Lower leg skin (tissue), 4 donors: Measurements from ENCODE around the gene SLC26A9. TPM values are rescaled to one million over a fixed set of nuclear protein-coding genes. Genes with fewer than 3 reads are reported as not detected.
"Not testable (repeated sequence)": the region's sequence is repeated elsewhere in the genome, so short reads cannot be mapped to it uniquely, and the experiment has no call there.

Experiments used
- DNase-seq, 2 donors: peaks; one replicate each; pipeline ENCODE4 v3.0.0-alpha.2; 2019; ENCODE audit warnings: low spot score in 2 of 2
- H3K4me3 ChIP-seq: fragments of 200-600 bp; sonication (generic); 2 replicates; pipeline ENCODE4 v1.5.1; 2017; ENCODE audit warnings: mild to moderate bottlenecking, low read depth; ENCODE audit not compliant: poor library complexity, severe bottlenecking
- CTCF ChIP-seq, 3 donors: fragments of 450-650 bp; IDR thresholded peaks; one replicate each; pipeline ENCODE4 v1.5.1; 2016; ENCODE audit warnings: antibody characterized with exemption in 3 of 3, mild to moderate bottlenecking in 3 of 3, moderate library complexity in 2 of 3
- POLR2A ChIP-seq, 2 donors: fragments of 450-650 bp; IDR thresholded peaks; one replicate each; pipeline ENCODE4 v1.6.1; 2016 to 2017; ENCODE audit warnings: antibody characterized with exemption in 2 of 2, mild to moderate bottlenecking in 1 of 2, moderate library complexity in 1 of 2
- WGBS, 2 donors: methylation state at CpG; one replicate each; pipeline ENCODE4 v1.1.5; 2018; 5-methylcytosine and 5-hydroxymethylcytosine counted together
- intact Hi-C: fragments of 100-400 bp; cut with DNase I; formaldehyde crosslinking; loops from one replicate; pipeline ENCODE4 v1.15.0; 2023; ENCODE audit warnings: low total_unique reads
- total RNA-seq, 4 donors: library from RNA; depleted of rRNA; stranded (reverse); fragments of >200 nt; gene quantifications; one replicate each; pipeline ENCODE4 v1.1.0, GENCODE V29; 2016

The SLC26A9 gene
- total RNA-seq, 4 donors from 2014 or later = 2.7 to 14.8 (median 5.4) TPM

- intact Hi-C loops = no loop called here
- no peak overlapping the region for H3K4me3 ChIP-seq
- WGBS, 2 donors = 24% methylated on average over 4 of the region's 4 CpGs
- no peak for TF ChIP-seq CTCF (IDR thresholded peaks at IDR 0.05)
- TF ChIP-seq POLR2A (IDR thresholded peaks at IDR 0.05) = no peak
- no peak for DNase-seq
Measured at GRCh38 chr1:205913451-205914154, 29.7 kb downstream of the SLC26A9 start.

GRCh38 chr1:205907794-205908193 is 35.5 kb downstream of the SLC26A9 start:
- no peak overlapping the region for H3K4me3 ChIP-seq
- no peak for DNase-seq
- intact Hi-C loops = no loop called here
- TF ChIP-seq CTCF (IDR thresholded peaks at IDR 0.05) = no peak
- WGBS, 2 donors = 34 to 46% methylated on average over 2 of the region's 2 CpGs

- not testable (repeated sequence) for DNase-seq
Measured at GRCh38 chr1:205905095-205905494, 38.2 kb downstream of the SLC26A9 start.

GRCh38 chr1:205896351-205896750 is 46.9 kb downstream of the SLC26A9 start:
- 89 to 96% methylated on average over 1 of the region's 1 CpG for WGBS, 2 donors
- DNase-seq = no peak
- intact Hi-C loops = no loop called here
- H3K4me3 ChIP-seq = no peak overlapping the region
- TF ChIP-seq CTCF (IDR thresholded peaks at IDR 0.05) = no peak
- TF ChIP-seq POLR2A (IDR thresholded peaks at IDR 0.05) = no peak

More at GRCh38 chr1:205905095-205905494, 38.2 kb downstream of the SLC26A9 start:
- intact Hi-C loops, H3K4me3 ChIP-seq: not testable (repeated sequence)
- 68 to 82% methylated on average over 3 of the region's 3 CpGs for WGBS, 2 donors

DNA sequence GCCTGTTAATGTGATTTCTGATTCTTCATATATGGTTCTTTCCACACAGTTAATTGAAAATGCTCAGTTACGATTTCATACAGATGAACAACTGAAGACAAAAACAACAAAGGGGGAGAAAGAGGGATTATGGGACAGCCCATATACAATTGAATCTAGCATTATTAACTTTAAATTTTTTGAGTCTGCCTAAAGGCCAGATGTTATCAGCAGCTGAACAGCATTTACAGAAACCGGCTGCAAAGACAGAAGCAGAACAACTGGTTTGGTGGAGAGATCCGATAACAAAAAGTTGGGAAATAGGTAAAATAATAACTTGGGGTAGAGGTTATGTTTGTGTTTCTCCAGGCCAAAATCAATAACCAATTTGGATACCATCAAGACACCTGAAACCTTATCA is 49.1 kb downstream of the SLC26A9 start:
- WGBS, 2 donors = 45 to 47% methylated on average over 3 of the region's 3 CpGs
- H3K4me3 ChIP-seq, intact Hi-C loops, DNase-seq: not testable (repeated sequence)

GRCh38 chr1:205892175-205892574 is 51.1 kb downstream of the SLC26A9 start:
- H3K4me3 ChIP-seq, intact Hi-C loops, DNase-seq: not testable (repeated sequence)
- 44 to 62% methylated on average over 2 of the region's 2 CpGs for WGBS, 2 donors

DNA sequence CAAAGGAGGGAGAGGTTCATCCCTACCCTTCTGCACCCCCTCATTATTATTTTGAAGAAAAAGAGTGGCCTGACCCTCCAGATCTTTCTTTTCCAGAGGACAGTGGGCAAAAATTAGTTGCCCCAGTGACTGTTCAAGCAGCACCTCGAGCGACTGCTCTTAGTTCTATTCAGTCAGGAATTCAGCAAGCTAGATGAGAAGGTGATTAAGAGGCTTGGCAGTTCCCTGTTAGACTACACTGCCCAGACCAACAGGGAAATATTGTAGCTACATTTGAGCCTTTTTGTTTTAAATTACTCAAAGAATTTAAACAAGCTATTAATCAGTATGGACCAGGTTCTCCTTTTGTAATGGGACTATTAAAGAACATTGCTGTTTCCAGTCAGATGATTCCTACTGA is 51.8 kb downstream of the SLC26A9 start:
- DNase-seq, H3K4me3 ChIP-seq, intact Hi-C loops: not testable (repeated sequence)
- 83 to 94% methylated on average over 2 of the region's 2 CpGs for WGBS, 2 donors

- 89% methylated on average over 3 of the region's 3 CpGs for WGBS, 2 donors
Measured at GRCh38 chr1:205890631-205891030, 52.6 kb downstream of the SLC26A9 start.

DNA sequence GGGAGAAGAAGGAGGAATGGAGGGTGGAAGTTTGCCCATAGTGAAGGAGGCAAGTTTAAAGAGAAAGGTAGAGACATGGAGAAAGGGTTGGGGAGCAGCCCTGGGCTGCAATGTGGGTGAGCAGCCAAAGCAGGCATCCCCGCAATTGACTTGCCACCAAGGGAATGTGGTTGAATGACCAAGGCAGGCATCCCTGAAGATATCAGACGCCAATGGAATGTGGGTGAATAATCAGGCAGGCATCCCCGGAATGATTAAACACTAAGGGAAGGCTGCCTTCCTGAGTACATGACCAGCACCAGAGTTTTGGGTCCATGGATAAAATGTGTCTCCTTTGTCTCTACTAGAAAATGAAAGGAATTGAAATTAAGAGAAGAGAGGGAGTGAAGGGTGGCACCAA is 53.5 kb downstream of the SLC26A9 start:
- intact Hi-C loops, H3K4me3 ChIP-seq, DNase-seq: not testable (repeated sequence)
- WGBS, 2 donors = 86 to 88% methylated on average over 3 of the region's 3 CpGs

More at GRCh38 chr1:205890631-205891030, 52.6 kb downstream of the SLC26A9 start:
- H3K4me3 ChIP-seq, intact Hi-C loops, DNase-seq: not testable (repeated sequence)

GRCh38 chr1:205889006-205889405 is 54.2 kb downstream of the SLC26A9 start:
- H3K4me3 ChIP-seq = not testable (repeated sequence)

More at GRCh38 chr1:205889006-205889405, 54.2 kb downstream of the SLC26A9 start:
- intact Hi-C loops, DNase-seq: not testable (repeated sequence)
- 81 to 83% methylated on average over 4 of the region's 4 CpGs for WGBS, 2 donors
